GM18868 (cell line): ENCODE measurements around the gene FZD10.

Experiments used
- ATAC-seq: cut with Tn5 transposase; IDR thresholded peaks from one replicate; pipeline ENCODE4 v1.9.1; 2021; ENCODE audit warnings: mild to moderate bottlenecking, moderate library complexity; ENCODE audit not compliant: unreplicated experiment

Gene FZD10, protein sequence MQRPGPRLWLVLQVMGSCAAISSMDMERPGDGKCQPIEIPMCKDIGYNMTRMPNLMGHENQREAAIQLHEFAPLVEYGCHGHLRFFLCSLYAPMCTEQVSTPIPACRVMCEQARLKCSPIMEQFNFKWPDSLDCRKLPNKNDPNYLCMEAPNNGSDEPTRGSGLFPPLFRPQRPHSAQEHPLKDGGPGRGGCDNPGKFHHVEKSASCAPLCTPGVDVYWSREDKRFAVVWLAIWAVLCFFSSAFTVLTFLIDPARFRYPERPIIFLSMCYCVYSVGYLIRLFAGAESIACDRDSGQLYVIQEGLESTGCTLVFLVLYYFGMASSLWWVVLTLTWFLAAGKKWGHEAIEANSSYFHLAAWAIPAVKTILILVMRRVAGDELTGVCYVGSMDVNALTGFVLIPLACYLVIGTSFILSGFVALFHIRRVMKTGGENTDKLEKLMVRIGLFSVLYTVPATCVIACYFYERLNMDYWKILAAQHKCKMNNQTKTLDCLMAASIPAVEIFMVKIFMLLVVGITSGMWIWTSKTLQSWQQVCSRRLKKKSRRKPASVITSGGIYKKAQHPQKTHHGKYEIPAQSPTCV

DNA sequence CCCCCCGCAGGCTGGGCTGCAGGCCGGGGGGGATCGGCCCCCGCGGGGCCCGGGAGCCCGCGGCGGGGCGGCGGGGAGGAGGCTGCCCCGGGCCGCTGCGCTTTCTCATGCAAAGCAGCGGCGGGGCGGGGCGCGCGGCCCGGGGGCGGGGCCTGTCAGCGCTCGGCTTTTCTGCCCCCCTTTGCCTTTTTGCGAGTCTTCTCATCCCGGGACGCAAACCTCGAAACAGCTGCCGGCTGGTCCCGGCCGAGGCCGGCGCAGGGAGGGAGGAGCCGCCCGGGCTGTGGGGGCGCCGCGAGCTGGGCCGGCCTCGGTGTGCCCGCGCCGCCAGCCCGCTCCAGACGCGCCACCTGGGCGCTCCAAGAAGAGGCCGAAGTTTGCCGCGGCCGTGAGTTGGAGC lies at the start of gene FZD10:
Gene FZD10, plus strand, starts transcription at position 198 of the 400 bp plus-strand sequence. CDS start 479 bp downstream, outside the sequence.
- ATAC-seq: no peak

DNA sequence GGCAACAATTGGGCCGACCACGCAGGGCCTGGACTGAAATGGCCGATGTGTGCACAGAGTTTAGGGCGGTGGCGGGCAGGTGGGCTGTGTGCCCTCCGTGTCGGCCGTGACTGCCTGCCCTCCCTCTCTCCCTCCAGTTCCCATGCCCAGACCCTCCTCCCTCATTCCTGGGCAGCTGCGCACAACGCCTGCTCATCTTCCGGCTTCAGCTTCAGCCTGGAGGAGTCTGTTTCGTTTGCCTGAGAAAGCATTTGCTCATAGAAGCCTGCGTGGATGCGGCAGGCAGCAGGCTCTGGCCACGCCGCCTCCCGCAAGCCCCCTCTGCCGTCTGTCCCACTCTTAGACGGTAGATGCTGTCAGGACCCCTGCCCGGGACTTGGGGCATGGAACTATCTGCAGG lies 47.3 kb upstream of the FZD10 start:
- ATAC-seq: no peak

DNA sequence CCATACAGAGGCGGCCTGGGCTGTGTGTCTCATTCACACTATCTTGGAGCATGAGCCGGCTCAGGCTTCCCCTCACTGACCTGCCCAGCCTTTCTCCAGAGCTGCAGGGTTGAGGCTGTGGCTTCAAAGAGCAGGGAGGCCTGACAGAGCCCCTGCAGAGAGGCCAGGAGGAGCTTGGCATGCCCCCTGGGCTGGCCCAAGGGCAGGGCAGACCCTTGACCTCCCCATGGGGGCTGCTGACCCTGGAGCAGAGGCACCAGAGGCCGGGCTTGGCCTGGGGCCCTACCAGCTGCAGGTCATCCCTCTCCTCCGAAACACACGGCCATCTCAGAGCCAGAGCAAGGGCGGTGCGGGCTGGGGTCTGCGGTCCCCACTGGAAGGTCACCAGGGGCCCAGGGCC lies 46.6 kb upstream of the FZD10 start:
- ATAC-seq: no peak

DNA sequence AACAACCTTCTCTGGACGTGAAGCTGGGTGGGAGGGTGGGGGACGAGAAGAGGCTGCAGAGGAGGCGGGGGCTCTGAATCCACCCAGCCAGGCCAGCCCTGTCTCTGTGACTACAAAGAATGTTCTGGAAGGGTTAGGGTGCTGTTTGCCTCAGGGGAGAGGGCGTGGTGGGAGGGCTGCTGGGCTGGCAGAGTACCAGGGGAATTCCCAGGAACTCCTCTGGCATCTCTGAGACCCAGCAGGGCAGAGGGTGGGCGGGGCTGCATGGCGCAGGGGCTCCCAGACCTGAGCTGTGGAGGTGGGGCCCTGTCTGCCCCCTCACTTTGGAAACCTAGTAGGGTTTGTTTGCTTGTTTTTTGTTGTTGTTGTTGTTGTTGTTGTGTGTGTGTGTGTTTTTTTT lies 45.5 kb upstream of the FZD10 start:
- ATAC-seq: no peak

DNA sequence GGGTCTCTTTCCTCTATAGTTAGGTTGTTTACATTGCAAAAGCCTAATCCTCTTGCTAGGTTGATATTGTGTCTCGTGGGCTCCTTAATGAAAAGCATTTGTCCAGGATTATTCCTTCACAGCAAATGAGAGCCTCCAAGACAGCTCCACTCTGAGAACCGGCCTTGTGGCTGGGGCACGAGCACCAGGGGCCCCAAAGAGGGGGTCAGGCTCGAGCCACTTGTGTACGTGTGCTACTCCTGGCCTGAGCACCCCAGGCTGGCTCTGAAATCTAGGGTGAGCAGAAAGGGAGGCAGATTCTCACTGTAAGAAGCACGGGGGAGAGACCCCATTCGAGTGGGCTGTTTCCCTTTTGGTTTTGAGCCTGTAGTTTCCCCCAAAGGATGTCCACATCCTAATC lies 45.0 kb upstream of the FZD10 start:
- ATAC-seq: no peak

DNA sequence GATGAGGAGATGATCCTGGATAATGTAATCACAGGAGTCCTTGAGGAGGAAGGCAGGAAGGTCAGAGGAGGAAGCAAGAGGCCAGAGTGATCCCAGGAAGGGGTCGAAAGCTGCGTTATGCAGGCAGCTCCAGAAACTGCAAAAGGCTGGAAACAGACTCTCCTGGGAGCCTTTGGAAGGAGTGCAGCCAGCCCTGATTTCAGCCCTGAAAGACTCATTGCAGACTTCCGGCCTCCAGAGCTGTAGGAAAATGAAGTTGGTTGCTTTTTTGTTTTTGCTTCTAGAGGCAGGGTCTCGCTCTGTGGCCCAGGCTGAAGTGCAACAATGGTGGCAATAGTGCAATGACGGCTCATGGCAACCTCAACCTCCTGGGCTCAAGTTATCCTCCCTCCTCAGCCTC lies 44.6 kb upstream of the FZD10 start:
- ATAC-seq: no peak

DNA sequence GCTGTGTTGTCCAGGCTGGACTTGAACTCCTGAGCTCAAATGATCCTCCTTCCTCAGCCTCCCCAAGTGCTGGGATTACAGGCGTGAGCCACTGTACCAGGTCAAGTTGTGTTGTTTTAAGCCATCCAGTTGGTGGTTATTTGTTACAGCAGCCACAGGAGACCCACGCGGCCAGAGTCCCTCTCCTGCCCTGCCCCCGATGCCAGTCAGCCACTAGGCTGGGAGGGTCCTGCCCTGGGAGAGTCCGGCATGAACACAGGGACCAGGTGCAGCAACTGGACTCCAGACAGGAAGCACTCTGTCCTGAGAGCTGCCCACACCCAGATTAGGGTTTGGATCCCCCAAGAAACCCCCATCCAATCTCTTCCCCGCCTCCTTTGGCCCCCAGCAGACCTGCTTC lies 44.1 kb upstream of the FZD10 start:
- no peak for ATAC-seq

DNA sequence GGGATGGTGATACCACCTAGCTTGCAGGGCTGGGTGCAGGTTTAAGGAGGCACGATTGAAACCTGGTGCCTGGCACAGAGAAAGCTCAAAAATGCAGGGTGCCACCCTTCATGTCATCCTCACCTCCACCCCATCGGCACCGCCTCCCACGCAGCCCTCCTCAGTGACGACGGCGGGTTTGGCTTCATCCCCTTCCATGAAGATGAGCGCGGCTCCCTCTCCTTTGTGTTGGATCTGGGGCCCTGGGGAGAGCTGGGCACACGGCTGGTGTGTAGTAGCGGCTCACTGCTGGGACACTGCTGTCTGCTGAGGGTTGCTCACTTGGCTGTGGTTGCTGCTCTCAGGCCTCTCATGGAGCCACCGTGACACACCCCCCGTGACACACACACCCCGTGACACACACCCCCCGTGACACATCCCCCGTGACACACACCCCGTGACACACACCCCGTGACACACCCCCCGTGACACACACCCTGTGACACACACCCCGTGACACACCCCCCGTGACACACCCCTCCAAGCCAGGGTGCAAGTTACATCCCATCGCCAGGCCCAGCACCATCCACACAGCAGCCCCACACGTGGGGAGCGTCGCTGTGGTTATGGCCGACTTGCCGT lies 42.9 kb upstream of the FZD10 start:
- no peak for ATAC-seq

DNA sequence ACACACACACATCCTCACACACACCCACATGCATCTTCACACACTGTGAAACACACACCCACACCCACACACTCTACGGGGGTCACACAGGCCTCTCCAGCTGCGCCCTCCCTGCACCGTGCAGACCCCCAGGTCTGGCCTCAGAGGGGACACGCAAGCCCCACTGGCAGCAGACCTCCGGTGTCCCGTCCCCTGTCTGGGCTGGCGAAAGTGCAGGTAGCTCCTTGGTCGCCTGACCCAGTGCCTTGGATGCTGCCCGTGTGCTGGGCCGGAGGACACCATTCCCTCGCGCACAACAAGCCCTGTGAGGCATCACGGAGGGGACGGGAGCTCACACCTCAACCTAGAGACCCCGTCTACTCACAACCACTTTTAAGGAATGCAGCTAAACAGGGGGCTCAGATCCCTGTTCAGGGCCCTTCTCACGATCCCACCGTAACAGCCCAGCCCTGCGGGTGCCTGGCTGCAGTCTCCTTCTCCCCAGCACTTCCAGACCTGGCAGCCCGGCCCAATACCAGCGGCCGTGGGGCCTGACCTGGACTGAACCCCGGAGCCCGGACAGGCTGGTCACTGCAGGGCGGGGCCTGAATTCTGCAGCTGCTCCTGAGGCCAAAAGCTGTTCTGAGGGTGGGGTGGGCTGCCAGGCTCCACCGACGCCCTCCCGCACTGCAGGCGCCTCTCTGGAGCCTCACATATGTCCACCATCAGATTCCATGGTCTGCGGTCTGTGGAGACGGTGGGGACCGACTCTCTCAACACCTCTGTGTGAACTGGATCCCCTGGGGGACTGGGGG lies 42.1 kb upstream of the FZD10 start:
- no peak for ATAC-seq

DNA sequence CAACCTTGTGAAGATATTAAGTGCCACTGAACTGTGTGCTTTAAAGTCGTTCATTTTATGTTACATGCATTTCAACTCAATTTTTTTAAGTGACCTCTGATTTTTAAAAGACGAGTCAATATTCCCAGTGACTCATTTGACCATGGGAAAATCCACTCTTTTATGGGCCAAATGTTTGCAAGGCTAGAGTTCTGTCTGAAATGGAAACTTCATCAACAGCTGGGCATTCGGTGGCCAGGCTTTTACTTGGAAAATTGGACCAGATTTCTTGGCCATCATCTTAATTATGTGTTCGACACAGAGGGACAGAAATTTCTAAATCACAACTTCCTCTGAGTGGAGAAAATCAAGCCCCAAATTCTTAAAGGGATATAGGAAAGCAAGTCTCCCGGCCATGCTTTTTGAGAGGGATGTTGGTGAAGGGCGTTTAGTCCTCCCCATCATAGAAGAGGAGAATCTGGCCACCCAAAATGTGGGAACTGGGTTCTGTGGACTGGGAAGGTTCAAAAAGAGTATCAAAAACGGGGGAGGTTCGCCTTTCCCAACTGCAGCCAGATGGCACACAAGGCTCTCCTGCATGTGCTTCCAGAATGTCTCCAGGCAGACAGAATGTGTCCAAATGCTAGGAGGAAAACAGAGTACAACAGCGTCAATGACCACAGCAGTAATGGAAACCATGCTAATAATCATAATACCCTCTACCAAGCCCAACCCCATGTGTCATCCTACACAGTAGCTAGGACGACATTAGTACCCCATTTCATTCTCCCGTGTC lies 40.9 kb upstream of the FZD10 start:
- ATAC-seq: no peak

DNA sequence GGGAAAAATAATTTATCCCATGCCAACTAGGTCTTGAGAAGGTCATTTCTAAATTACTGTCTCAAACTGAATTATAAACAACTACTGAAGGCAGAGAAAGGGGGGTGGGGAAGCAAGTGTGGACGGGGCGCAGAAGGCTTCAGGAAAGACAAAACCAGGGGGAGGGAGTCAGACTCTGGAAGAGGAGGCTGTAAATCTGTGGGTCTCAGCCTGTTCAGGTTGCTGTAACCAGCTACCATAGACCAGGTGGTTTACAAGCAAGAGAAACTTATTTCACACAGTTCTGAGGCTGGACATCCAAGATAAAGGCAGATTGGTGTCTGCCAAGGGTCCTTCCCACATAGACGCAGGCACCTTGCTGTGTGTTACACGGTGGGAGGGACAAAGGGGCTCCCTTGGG lies 39.9 kb upstream of the FZD10 start:
- ATAC-seq: no peak

DNA sequence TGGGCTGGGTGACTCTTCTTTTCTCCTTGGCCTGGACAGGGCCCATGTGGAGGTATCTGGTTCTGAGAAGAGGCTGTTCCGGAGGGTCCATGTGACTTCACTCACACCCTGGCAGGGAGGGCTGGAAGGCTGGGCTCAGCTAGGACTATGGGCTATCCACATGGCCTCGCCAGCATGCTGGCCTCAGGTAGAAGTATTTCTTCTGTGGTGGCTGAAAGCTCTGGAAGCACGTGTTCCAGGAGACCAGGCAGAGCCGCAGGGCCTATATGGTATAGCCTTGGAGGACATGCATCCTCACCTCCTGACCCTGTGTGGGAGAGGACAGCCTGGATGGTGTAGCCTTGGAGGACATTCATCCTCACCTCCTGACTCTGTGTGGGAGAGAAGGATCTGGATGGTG lies 38.2 kb upstream of the FZD10 start:
- no peak for ATAC-seq

DNA sequence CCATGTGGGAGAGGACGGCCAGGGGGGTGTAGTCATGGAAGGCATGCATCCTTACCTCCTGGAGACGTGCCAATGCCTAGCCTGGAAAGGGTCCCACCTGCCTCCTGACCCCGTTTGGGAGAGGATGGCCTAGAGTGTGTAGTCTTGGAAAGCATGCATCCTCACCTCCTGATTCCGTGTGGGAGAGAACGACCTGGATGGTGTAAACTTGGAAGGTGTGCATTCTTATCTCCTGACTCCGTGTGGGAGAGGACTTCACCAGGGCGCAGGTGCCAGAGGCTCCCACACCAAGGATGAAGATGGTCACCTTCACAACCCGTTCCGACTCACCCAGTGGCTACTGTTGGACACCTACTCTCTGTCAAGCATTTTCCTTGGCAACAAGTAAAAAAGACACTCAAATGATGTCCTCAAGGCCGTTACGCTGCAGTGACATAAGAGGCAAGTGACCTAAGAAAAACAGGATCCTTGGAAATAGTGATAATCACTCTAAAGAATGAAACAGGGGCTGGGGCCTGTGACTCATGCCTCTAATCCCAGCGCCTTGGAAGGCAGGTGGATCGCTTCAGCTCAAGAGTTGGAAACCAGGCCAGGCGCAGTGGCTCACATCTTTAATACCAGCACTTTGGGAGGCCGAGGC lies 37.5 kb upstream of the FZD10 start:
- no peak for ATAC-seq

DNA sequence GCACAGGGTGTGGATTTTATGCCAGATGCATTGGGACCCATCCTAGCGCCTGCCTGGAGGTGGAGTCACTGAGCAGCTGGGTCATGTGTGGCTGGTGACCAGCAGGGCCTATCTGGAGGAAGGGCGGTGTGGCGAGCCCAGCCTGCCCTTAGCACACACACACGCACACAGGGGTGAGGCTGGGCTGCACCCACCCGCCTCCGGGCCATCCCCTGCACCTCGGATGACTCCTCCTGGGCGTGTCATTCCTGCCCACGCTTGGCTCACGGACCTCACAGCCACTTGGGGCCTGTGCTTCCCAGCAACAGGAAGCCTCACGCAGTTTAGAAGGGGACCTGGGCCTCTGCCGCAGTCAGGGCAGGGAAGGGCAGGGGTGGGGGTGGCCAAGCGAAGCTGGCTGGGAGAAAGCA lies 36.2 kb upstream of the FZD10 start:
- no peak for ATAC-seq

DNA sequence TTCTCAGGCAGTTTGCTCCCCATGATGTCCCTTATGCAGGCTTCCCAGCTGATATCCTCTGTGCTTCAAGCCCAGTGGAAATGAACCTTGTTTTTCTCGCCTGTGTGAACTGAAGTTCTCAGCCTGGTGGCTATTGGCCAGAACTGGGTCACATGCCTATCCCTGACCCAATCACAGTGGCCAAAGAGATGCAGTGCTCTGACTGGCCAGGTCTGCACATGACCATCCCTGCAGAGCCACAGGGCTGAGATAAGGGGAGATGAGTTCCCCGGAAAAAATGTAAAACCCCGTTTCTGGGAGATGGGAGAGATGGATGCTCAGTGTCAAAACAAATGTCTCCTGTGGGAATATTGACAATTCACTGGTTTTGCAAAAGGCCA lies 34.7 kb upstream of the FZD10 start:
- no peak for ATAC-seq

DNA sequence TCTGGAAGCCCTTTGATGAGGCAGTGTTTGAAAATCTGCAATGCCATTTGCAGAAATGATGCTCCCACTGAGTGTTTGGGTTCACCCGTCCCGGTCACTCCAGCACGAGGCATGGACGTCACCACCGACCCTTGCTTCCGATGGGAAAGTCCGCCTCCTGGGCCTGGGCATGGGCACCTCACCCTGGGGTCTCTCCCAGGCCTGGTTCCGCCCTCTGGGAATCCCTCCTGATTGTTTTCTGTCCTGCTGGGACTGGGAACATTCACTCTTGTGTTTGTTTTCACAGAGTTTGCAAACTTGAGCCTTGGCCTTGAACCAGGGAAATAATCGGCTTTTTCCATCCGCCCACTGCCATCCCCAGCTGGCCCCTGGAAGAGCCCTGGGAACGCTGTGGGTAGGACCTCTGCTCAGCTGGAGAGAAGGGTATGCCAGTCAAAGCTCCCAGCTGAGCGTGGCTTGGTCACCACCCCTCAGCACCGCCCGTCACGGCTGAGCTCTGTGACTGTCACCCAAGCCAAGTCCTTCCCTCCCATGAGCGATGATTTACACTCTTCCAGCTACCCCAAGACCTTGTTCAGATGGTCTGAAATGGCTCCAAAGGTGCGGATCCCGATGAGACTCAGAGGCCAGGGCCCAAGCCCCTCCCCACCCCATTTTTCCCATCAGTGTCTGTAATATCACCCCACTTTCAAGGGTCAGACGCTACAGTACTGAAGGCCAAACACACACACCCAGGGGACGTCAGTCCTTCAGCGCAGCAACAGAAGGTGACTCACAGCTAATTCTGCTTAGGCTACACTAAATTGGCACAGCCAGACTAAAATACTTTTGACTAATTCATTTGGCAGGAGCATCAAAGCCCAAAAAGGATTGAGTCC lies 34.1 kb upstream of the FZD10 start:
- ATAC-seq: no peak

DNA sequence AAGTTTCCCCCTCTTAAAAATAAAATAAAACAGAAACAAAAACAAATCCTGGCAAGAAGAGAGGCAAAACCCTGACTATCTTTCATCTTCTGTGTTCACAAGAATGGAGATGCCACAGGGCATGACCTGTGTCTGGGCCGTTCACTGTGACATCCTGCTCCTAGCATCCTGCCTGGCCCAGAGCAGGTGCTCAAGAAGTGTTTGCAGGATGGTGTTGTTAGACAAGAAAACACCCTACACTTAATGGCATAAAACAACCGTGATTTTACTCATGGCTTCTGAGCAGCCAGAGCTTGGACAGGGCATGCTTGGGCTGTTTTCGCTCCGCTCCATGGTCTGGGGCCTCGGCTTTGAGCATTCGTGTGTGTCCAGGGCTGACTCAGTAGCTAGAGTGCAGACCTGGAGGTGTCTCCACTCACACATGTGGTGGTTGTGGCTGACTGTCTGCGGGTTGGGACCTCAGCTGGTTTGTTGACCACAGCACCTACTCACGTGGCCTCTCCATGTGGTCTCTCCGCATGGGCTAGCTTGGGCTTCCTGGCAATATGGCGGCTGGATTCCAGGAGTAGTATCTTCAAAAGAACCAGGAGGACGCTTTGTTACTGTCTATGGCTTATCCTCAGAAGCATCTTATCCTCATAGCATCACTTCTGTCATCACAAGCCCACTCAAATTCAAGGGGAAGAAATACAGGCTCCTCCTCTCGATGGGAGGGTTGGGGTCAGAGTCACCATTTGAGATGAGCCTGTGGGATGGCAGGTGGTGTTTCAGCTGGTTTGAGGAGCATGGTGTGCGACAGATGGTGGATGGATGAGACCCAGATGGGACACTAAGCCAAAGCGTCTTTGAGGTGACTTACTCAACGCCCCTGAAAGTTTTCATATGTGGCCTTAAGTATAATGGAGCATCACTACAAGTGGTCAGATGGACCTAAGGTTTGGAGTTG lies 33.2 kb upstream of the FZD10 start:
- ATAC-seq: no peak

DNA sequence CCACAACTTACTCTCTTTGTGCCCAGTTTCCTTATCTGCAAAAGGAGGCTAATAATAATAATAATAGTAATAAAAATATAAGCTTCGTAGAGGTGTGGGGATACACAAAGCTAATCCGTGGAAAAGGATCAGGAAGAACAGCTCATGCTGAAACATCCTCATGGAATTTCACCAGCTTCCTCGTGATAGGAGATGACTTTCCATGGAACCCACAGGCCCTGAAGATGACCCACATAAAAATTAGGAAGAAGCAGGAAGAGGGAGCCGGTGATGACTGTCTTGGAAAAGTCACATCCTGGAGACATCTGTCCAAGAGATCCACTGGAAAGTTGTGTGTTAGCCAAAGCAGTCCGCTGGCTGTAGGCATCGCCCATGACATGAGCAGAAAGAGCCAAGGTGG lies 31.9 kb upstream of the FZD10 start:
- no peak for ATAC-seq
